ENCODE measurements around the gene TRIM66.

TRIM66 gene

DNA sequence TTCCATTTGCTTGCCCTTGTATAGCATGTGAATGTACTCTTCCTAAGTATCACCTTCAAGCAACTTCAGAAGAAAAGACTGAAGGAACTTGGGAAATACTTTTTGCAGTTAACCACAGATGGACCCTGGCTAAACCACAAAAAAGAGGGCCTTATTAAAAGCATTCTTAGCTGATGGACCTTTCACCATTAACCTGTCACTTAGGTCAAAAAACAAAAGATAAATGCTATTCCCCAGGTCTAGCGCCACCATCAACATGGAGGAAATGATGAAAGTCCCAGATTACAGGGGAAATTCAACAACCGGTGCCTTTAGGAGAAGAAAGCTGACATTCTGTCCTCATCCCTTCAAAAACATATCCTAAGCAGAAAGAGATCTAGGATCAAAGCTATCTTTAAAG lies 117.9 kb downstream of the TRIM66 start:
- DNase-seq (ENCODE audit: low read depth) = no peak

Measured in GM04503 (cell line).